ENCODE data around the gene LOXL1. TPM values are rescaled to one million over a fixed set of nuclear protein-coding genes. Genes with fewer than 3 reads are reported as not detected.
A peak's percentile ranks its signal among the peaks of the same experiment; 100 is the strongest.

Gene LOXL1
- polyA plus RNA-seq, 1 of the 3 experiments (the other 2 are of a cell fraction): 50.3 TPM

- WGBS (ENCODE audit: low lambda C conversion rate): 55% methylated on average over 4 of the region's 4 CpGs
- ChIA-PET POLR2A (no interaction called here), CTCF (interaction anchor here (0.5 to 13.4 kb wide), 27 partner anchors 11 to 347 kb away, joined by 3 to 148 read pairs (median 4); partner anchors contain the start of gene TBC1D21)
- H3K4me3 ChIP-seq (ENCODE audit: low read depth in 2 of 2, low read length in 1 of 2): no peak overlapping the region
- H3K27ac ChIP-seq (ENCODE audit: low read depth in 2 of 2, low read length in 1 of 2): no peak overlapping the region
- no peaks in the 10 kb centered on the region for H3K27me3 ChIP-seq (ENCODE audit: insufficient read depth)
- H3K36me3 ChIP-seq (replicated peaks in 1 of 2; ENCODE audit: control insufficient read depth in 1 of 2, insufficient read depth in 2 of 2, low read length in 1 of 2): no peaks in the 10 kb centered on the region
- H3K4me2 ChIP-seq: no peak overlapping the region
- peak; percentile 29; the same call in 1 of the 2 replicates for TF ChIP-seq FOSL2 (IDR thresholded peaks at IDR 0.05; ENCODE audit: borderline replicate concordance, low read depth)
- no peak for TF ChIP-seq NFIC (IDR thresholded peaks at IDR 0.05; ENCODE audit: borderline replicate concordance)
- TF ChIP-seq JUND (IDR thresholded peaks at IDR 0.05): peak; percentile 25; the same call in 1 of the 2 replicates
- TF ChIP-seq FOXJ3 (CRISPR knock-in tag; IDR thresholded peaks at IDR 0.05): no peak
- H3K9me2 ChIP-seq: no peaks in the 10 kb centered on the region
- no peaks in the 10 kb centered on the region for H3F3A ChIP-seq (replicated peaks; ENCODE audit: insufficient read depth)
- no peaks in the 10 kb centered on the region for H3K9me3 ChIP-seq
- no peak overlapping the region for H2AFZ ChIP-seq (ENCODE audit: low read depth)
- no peaks in the 10 kb centered on the region for H3K79me2 ChIP-seq (ENCODE audit: insufficient read depth)
- DNase-seq: no peak
- H3K4me1 ChIP-seq (ENCODE audit: control insufficient read depth in 1 of 2, insufficient read depth in 2 of 2, low read depth in 1 of 2, low read length in 1 of 2): peaks cover 0 to 2% of the 10 kb centered on the region in 2 experiments; a peak in 1 of 4 replicates
- H3K9ac ChIP-seq: no peak overlapping the region
- H4K20me1 ChIP-seq (ENCODE audit: insufficient read depth): no peaks in the 10 kb centered on the region
Observed at GRCh38 chr15:73906346-73907034, 19.8 kb upstream of the LOXL1 start.

DNA sequence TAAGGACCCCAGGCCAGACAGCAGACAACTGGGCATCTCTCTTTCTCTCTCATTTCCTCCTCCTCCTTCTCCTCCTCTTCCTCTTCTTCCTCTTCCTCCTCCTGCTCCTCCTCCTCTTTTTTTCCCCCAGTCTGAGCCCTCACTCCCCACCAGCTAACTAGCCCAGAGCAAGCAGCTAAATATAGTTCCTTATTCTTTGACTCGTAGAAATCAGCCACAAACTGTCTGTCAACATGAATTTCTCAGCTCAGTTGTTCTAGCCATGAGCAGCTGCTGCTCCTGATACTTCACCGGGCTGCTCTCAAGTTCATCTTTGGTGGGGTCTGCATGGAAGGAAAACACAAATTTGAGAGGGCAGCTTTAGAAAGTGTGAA lies 19.2 kb upstream of the LOXL1 start:
- Histone ChIP-seq H2AFZ (ENCODE audit: low read depth) (no peak overlapping the region), H3K36me3 (replicated peaks in 1 of 2; ENCODE audit: control insufficient read depth in 1 of 2, insufficient read depth in 2 of 2, low read length in 1 of 2) (no peaks in the 10 kb centered on the region), H3K9me2 (no peaks in the 10 kb centered on the region), H4K20me1 (ENCODE audit: insufficient read depth) (no peaks in the 10 kb centered on the region), H3K9ac (no peak overlapping the region), H3K27me3 (ENCODE audit: insufficient read depth) (no peaks in the 10 kb centered on the region), H3K27ac (ENCODE audit: low read depth in 2 of 2, low read length in 1 of 2) (no peak overlapping the region), H3F3A (replicated peaks; ENCODE audit: insufficient read depth) (no peaks in the 10 kb centered on the region), H3K79me2 (ENCODE audit: insufficient read depth) (no peaks in the 10 kb centered on the region; the same call in 1 of the 2 replicates), H3K9me3 (no peaks in the 10 kb centered on the region), H3K4me2 (no peak overlapping the region), H3K4me1 (ENCODE audit: control insufficient read depth in 1 of 2, insufficient read depth in 2 of 2, low read depth in 1 of 2, low read length in 1 of 2) (peaks cover 0 to 2% of the 10 kb centered on the region in 2 experiments; a peak in 1 of 4 replicates), H3K4me3 (ENCODE audit: low read depth in 2 of 2, low read length in 1 of 2) (no peak overlapping the region)
- ChIA-PET CTCF (interaction anchor here (0.7 to 13.4 kb wide), 31 partner anchors 11 to 347 kb away, joined by 3 to 148 read pairs (median 4); partner anchors contain the start of gene TBC1D21), POLR2A (no interaction called here)
- WGBS (ENCODE audit: low lambda C conversion rate): 63% methylated on average over 2 of the region's 2 CpGs
- DNase-seq: no peak
- no peak for TF ChIP-seq FOXM1 (IDR thresholded peaks at IDR 0.05; ENCODE audit: low read depth)
- TF ChIP-seq REST (IDR thresholded peaks at IDR 0.05; ENCODE audit: low read depth, low read length): no peak
- no peak for TF ChIP-seq GATA2 (CRISPR knock-in tag; IDR thresholded peaks at IDR 0.05)
- TF ChIP-seq ELF1 (IDR thresholded peaks at IDR 0.05): no peak
- no peak for TF ChIP-seq MEF2A (IDR thresholded peaks at IDR 0.05; ENCODE audit: borderline replicate concordance, low read depth)
- no peak for TF ChIP-seq FOXJ3 (CRISPR knock-in tag; IDR thresholded peaks at IDR 0.05)
- TF ChIP-seq, protein P1, sequence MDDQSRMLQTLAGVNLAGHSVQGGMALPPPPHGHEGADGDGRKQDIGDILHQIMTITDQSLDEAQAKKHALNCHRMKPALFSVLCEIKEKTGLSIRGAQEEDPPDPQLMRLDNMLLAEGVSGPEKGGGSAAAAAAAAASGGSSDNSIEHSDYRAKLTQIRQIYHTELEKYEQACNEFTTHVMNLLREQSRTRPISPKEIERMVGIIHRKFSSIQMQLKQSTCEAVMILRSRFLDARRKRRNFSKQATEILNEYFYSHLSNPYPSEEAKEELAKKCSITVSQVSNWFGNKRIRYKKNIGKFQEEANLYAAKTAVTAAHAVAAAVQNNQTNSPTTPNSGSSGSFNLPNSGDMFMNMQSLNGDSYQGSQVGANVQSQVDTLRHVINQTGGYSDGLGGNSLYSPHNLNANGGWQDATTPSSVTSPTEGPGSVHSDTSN (IDR thresholded peaks at IDR 0.05): no peak
- no peak for TF ChIP-seq EP300 (IDR thresholded peaks at IDR 0.05; ENCODE audit: borderline replicate concordance in 1 of 2, low read depth in 1 of 2, low read length in 1 of 2)
- no peak for TF ChIP-seq MXI1 (IDR thresholded peaks at IDR 0.05; ENCODE audit: low read depth, low read length)
- TF ChIP-seq GABPA (IDR thresholded peaks at IDR 0.05; ENCODE audit: low read depth): no peak
- TF ChIP-seq, protein P2, sequence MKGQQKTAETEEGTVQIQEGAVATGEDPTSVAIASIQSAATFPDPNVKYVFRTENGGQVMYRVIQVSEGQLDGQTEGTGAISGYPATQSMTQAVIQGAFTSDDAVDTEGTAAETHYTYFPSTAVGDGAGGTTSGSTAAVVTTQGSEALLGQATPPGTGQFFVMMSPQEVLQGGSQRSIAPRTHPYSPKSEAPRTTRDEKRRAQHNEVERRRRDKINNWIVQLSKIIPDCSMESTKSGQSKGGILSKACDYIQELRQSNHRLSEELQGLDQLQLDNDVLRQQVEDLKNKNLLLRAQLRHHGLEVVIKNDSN (IDR thresholded peaks at IDR 0.05; ENCODE audit: borderline replicate concordance, low read depth): no peak
- TF ChIP-seq, protein P3, sequence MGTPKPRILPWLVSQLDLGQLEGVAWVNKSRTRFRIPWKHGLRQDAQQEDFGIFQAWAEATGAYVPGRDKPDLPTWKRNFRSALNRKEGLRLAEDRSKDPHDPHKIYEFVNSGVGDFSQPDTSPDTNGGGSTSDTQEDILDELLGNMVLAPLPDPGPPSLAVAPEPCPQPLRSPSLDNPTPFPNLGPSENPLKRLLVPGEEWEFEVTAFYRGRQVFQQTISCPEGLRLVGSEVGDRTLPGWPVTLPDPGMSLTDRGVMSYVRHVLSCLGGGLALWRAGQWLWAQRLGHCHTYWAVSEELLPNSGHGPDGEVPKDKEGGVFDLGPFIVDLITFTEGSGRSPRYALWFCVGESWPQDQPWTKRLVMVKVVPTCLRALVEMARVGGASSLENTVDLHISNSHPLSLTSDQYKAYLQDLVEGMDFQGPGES (IDR thresholded peaks at IDR 0.05; ENCODE audit: low read depth, low read length): no peak
- no peak for TF ChIP-seq SMC3 (IDR thresholded peaks at IDR 0.05; ENCODE audit: low read depth, low read length)
- no peak for TF ChIP-seq RXRA (IDR thresholded peaks at IDR 0.05; ENCODE audit: borderline replicate concordance, low read depth)
- TF ChIP-seq YY1 (IDR thresholded peaks at IDR 0.05; ENCODE audit: low read depth): no peak
- no peak for TF ChIP-seq CTCF (IDR thresholded peaks at IDR 0.05)
- no peak for TF ChIP-seq NRF1 (IDR thresholded peaks at IDR 0.05; ENCODE audit: low read depth, low read length)
